IPS DF 6.9 (cell line): ENCODE data around the gene NTM.

Experiments used
- DNase-seq: peaks from one replicate; pipeline ENCODE4 v3.0.0-alpha.2; 2013; ENCODE audit warnings: low read depth, low spot score
- H3K27ac ChIP-seq: one replicate; pipeline ENCODE4 v1.5.1; 2013; ENCODE audit warnings: low read length, control low read depth
- H3K27me3 ChIP-seq: 2 replicates; pipeline ENCODE4 v1.6.1; 2013; ENCODE audit warnings: mild to moderate bottlenecking, low read length; ENCODE audit not compliant: control insufficient read depth, insufficient read depth
- H3K36me3 ChIP-seq: 2 replicates; pipeline ENCODE4 v1.6.1; 2013; ENCODE audit warnings: low read length; ENCODE audit not compliant: control insufficient read depth, insufficient read depth
- H3K4me1 ChIP-seq: 2 replicates; pipeline ENCODE4 v1.6.1; 2013; ENCODE audit warnings: low read length; ENCODE audit not compliant: control insufficient read depth, insufficient read depth
- H3K4me3 ChIP-seq: 2 replicates; pipeline ENCODE4 v1.5.1; 2013; ENCODE audit warnings: mild to moderate bottlenecking, low read length
- H3K9me3 ChIP-seq: 2 replicates; pipeline ENCODE4 v1.6.1; 2013; ENCODE audit warnings: low read length, inconsistent platforms; ENCODE audit not compliant: control insufficient read depth, insufficient read depth
- WGBS: extraction: QIAGEN DNeasy Blood & Tissue Kit; methylation state at CpG from one replicate; pipeline ENCODE4 v1.1.7; 2013; ENCODE audit warnings: mixed read lengths, missing lambda C conversion rate; ENCODE audit not compliant: insufficient read length, insufficient coverage; 5-methylcytosine and 5-hydroxymethylcytosine counted together

NTM gene

GRCh38 chr11:132245403-132246385 lies 875.3 kb downstream of the NTM start:
- WGBS = no CpG with 5 or more reads among the region's 33 CpGs
- no peaks in the 10 kb centered on the region for H3K27me3 ChIP-seq
- no peak for DNase-seq
- H3K4me1 ChIP-seq = no peaks in the 10 kb centered on the region
- no peaks in the 10 kb centered on the region for H3K9me3 ChIP-seq
- no peak overlapping the region for H3K27ac ChIP-seq
- H3K36me3 ChIP-seq = no peaks in the 10 kb centered on the region
- no peak overlapping the region for H3K4me3 ChIP-seq

GRCh38 chr11:132248580-132248979 lies 878.2 kb downstream of the NTM start:
- no peaks in the 10 kb centered on the region for H3K36me3 ChIP-seq
- H3K27me3 ChIP-seq = no peaks in the 10 kb centered on the region
- H3K4me3 ChIP-seq = no peak overlapping the region
- WGBS = no CpG with 5 or more reads among the region's 6 CpGs
- H3K9me3 ChIP-seq = no peaks in the 10 kb centered on the region
- no peak overlapping the region for H3K27ac ChIP-seq
- H3K4me1 ChIP-seq = no peaks in the 10 kb centered on the region
- no peak for DNase-seq

- Histone ChIP-seq H3K4me1 (no peaks in the 10 kb centered on the region), H3K27me3 (no peaks in the 10 kb centered on the region), H3K9me3 (no peaks in the 10 kb centered on the region), H3K4me3 (no peak overlapping the region), H3K36me3 (no peaks in the 10 kb centered on the region), H3K27ac (no peak overlapping the region)
- DNase-seq = no peak
- WGBS = 100% methylated on average over 1 of the region's 5 CpGs
These were observed 878.8 kb downstream of the NTM start for GRCh38 chr11:132249256-132249655.

- Histone ChIP-seq H3K27me3 (no peaks in the 10 kb centered on the region), H3K36me3 (no peaks in the 10 kb centered on the region)
These were observed 880.6 kb downstream of the NTM start for GRCh38 chr11:132251061-132251460.

GRCh38 chr11:132253469-132254264 lies 883.3 kb downstream of the NTM start:
- no peak for DNase-seq
- H3K27me3 ChIP-seq = no peaks in the 10 kb centered on the region
- no peak overlapping the region for H3K27ac ChIP-seq
- no peaks in the 10 kb centered on the region for H3K9me3 ChIP-seq
- no CpG with 5 or more reads among the region's 9 CpGs for WGBS
- H3K36me3 ChIP-seq = no peaks in the 10 kb centered on the region
- no peak overlapping the region for H3K4me3 ChIP-seq
- no peaks in the 10 kb centered on the region for H3K4me1 ChIP-seq

More at GRCh38 chr11:132251061-132251460, 880.6 kb downstream of the NTM start:
- H3K9me3 ChIP-seq = no peaks in the 10 kb centered on the region
- no peak for DNase-seq
- no peaks in the 10 kb centered on the region for H3K4me1 ChIP-seq
- WGBS = no CpG with 5 or more reads among the region's 1 CpG
- no peak overlapping the region for H3K27ac ChIP-seq
- no peak overlapping the region for H3K4me3 ChIP-seq

GRCh38 chr11:132254906-132255305 lies 884.5 kb downstream of the NTM start:
- H3K9me3 ChIP-seq = no peaks in the 10 kb centered on the region

GRCh38 chr11:132256528-132257279 lies 886.3 kb downstream of the NTM start:
- WGBS = no CpG with 5 or more reads among the region's 17 CpGs
- H3K4me3 ChIP-seq = no peak overlapping the region
- H3K4me1 ChIP-seq = no peaks in the 10 kb centered on the region
- no peaks in the 10 kb centered on the region for H3K9me3 ChIP-seq
- H3K36me3 ChIP-seq = no peaks in the 10 kb centered on the region
- no peak overlapping the region for H3K27ac ChIP-seq
- DNase-seq = no peak
- no peaks in the 10 kb centered on the region for H3K27me3 ChIP-seq

More at GRCh38 chr11:132254906-132255305, 884.5 kb downstream of the NTM start:
- no CpG with 5 or more reads among the region's 1 CpG for WGBS
- Histone ChIP-seq H3K4me1 (no peaks in the 10 kb centered on the region), H3K4me3 (no peak overlapping the region), H3K27ac (no peak overlapping the region), H3K36me3 (no peaks in the 10 kb centered on the region), H3K27me3 (no peaks in the 10 kb centered on the region)
- no peak for DNase-seq

GRCh38 chr11:132257871-132258270 lies 887.5 kb downstream of the NTM start:
- Histone ChIP-seq H3K27me3 (no peaks in the 10 kb centered on the region), H3K4me3 (no peak overlapping the region), H3K4me1 (no peaks in the 10 kb centered on the region), H3K36me3 (no peaks in the 10 kb centered on the region), H3K27ac (no peak overlapping the region), H3K9me3 (no peaks in the 10 kb centered on the region)
- WGBS = no CpG with 5 or more reads among the region's 5 CpGs
- DNase-seq = no peak

GRCh38 chr11:132258875-132259274 lies 888.5 kb downstream of the NTM start:
- WGBS = no CpG with 5 or more reads among the region's 1 CpG
- Histone ChIP-seq H3K36me3 (no peaks in the 10 kb centered on the region), H3K4me1 (no peaks in the 10 kb centered on the region), H3K9me3 (no peaks in the 10 kb centered on the region), H3K4me3 (no peak overlapping the region), H3K27me3 (no peaks in the 10 kb centered on the region), H3K27ac (no peak overlapping the region)
- no peak for DNase-seq

- H3K9me3 ChIP-seq = no peaks in the 10 kb centered on the region
- no peaks in the 10 kb centered on the region for H3K27me3 ChIP-seq
- H3K36me3 ChIP-seq = no peaks in the 10 kb centered on the region
- no CpG with 5 or more reads among the region's 7 CpGs for WGBS
- H3K4me3 ChIP-seq = no peak overlapping the region
- no peak for DNase-seq
- no peaks in the 10 kb centered on the region for H3K4me1 ChIP-seq
- H3K27ac ChIP-seq = no peak overlapping the region
These were observed 890.2 kb downstream of the NTM start for GRCh38 chr11:132260636-132261035.
